Ishikawa (cell line): ENCODE results near the gene CNTROB.

ENCODE experiments used
- CEBPB ChIP-seq: IDR thresholded peaks from 2 replicates; pipeline ENCODE4 v1.6.1; 2012
- CREB1 ChIP-seq: IDR thresholded peaks from 2 replicates; pipeline ENCODE4 v1.6.1; 2012; ENCODE audit warnings: low read depth
- EGR1 ChIP-seq: IDR thresholded peaks from 2 replicates; pipeline ENCODE4 v1.6.1; 2012
- EP300 ChIP-seq: IDR thresholded peaks from 2 replicates; pipeline ENCODE4 v1.6.1; 2012; ENCODE audit warnings: borderline replicate concordance
- FOXM1 ChIP-seq: IDR thresholded peaks from 2 replicates; pipeline ENCODE4 v1.6.1; 2012; ENCODE audit warnings: low read depth, borderline replicate concordance
- MAX ChIP-seq: IDR thresholded peaks from 2 replicates; pipeline ENCODE4 v1.6.1; 2012
- NFIC ChIP-seq: IDR thresholded peaks from 2 replicates; pipeline ENCODE4 v1.6.1; 2012
- RAD21 ChIP-seq: IDR thresholded peaks from 2 replicates; pipeline ENCODE4 v1.6.1; 2012; ENCODE audit warnings: low read depth
- TAF1 ChIP-seq: IDR thresholded peaks from 2 replicates; pipeline ENCODE4 v1.6.1; 2012; ENCODE audit warnings: low read depth, mild to moderate bottlenecking
- TCF12 ChIP-seq: IDR thresholded peaks from 2 replicates; pipeline ENCODE4 v1.6.1; 2012; ENCODE audit warnings: low read depth
- TEAD4 ChIP-seq: IDR thresholded peaks from 2 replicates; pipeline ENCODE4 v1.6.1; 2012
- USF1 ChIP-seq: IDR thresholded peaks from 2 replicates; pipeline ENCODE4 v1.6.1; 2012
- YY1 ChIP-seq: IDR thresholded peaks from 2 replicates; pipeline ENCODE4 v1.6.1; 2012; ENCODE audit warnings: low read depth
- ZBTB7A ChIP-seq: IDR thresholded peaks from 2 replicates; pipeline ENCODE4 v1.6.1; 2012; ENCODE audit warnings: low read depth
- TF ChIP-seq, protein P1 (sequence below): IDR thresholded peaks from 2 replicates; pipeline ENCODE4 v1.6.1; 2012; ENCODE audit warnings: low read depth, mild to moderate bottlenecking

CNTROB gene

DNA sequence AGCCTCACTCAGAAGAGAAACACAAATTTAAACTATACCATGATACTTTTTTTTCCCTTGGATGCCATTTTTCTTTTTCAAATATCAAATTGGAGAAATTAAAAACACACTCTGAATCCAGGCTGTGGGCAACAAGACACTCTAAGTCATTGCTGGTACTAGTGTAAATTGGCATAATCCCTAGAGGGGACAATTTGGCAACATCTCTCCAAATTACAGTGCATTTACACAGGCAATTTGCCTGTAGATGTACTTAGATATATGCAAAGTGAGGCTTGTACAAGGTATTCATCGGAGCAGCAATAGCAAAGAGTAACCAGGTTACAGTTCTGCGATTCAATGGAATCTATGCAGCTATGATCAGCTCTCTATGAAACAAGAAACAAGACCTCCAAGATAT lies 63.7 kb downstream of the CNTROB start:
- TF ChIP-seq, protein P1, sequence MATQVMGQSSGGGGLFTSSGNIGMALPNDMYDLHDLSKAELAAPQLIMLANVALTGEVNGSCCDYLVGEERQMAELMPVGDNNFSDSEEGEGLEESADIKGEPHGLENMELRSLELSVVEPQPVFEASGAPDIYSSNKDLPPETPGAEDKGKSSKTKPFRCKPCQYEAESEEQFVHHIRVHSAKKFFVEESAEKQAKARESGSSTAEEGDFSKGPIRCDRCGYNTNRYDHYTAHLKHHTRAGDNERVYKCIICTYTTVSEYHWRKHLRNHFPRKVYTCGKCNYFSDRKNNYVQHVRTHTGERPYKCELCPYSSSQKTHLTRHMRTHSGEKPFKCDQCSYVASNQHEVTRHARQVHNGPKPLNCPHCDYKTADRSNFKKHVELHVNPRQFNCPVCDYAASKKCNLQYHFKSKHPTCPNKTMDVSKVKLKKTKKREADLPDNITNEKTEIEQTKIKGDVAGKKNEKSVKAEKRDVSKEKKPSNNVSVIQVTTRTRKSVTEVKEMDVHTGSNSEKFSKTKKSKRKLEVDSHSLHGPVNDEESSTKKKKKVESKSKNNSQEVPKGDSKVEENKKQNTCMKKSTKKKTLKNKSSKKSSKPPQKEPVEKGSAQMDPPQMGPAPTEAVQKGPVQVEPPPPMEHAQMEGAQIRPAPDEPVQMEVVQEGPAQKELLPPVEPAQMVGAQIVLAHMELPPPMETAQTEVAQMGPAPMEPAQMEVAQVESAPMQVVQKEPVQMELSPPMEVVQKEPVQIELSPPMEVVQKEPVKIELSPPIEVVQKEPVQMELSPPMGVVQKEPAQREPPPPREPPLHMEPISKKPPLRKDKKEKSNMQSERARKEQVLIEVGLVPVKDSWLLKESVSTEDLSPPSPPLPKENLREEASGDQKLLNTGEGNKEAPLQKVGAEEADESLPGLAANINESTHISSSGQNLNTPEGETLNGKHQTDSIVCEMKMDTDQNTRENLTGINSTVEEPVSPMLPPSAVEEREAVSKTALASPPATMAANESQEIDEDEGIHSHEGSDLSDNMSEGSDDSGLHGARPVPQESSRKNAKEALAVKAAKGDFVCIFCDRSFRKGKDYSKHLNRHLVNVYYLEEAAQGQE, result no peak
- TF ChIP-seq EGR1 (no peak), MAX (no peak), FOXM1 (no peak), EP300 (no peak), YY1 (no peak), CREB1 (no peak), ZBTB7A (no peak), TAF1 (no peak), USF1 (no peak), NFIC (no peak), CEBPB (no peak), TCF12 (no peak), TEAD4 (no peak), RAD21 (no peak)

DNA sequence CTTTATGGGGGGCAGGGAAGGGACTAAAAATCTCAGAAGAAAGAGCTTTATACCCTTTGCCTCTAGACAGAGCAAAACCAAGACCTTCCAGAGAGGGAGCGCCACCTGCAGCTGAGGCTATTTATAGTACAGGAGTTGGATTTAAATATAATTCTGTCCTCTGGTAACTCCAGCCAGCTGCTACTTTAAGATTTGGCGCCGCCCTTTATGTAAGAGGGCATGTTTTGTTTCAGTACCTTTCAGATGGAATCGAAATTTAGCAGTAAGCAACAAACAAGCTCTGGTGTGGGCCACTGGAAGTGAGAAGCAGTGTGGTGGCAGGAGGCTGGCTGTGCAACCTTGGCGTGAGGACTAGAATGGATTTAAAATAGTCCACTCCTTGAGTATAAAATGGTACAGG lies 65.2 kb downstream of the CNTROB start:
- TF ChIP-seq EGR1, result no peak
- TF ChIP-seq TAF1, result no peak
- TF ChIP-seq FOXM1, result no peak
- no peak for TF ChIP-seq USF1
- no peak for TF ChIP-seq YY1
- peak; percentile 40 for TF ChIP-seq RAD21
